HepG2 (cell line): Measurements from ENCODE around the gene VSIG10L2. TPM values are rescaled to one million over a fixed set of nuclear protein-coding genes. Genes with fewer than 3 reads are reported as not detected.
A peak's percentile ranks its signal among the peaks of the same experiment; 100 is the strongest.

ENCODE experiments used
- CBX2 ChIP-seq, 2 experiments: fragments of 200-600 bp in 1 of 2; sonication (generic); formaldehyde crosslinking in 1 of 2; IDR thresholded peaks; 2 replicates each; pipeline versions ENCODE4 v1.7.0 to v1.8.1; 2018 to 2022; ENCODE audit warnings: low read depth in 2 of 2, low read length in 1 of 2, mild to moderate bottlenecking in 1 of 2, missing genetic modification reagents in 1 of 2
- CEBPB ChIP-seq: IDR thresholded peaks from 2 replicates; pipeline ENCODE4 v1.6.1; 2011; ENCODE audit warnings: low read depth, low read length, improper control_type of control experiment, borderline replicate concordance
- CEBPZ ChIP-seq: IDR thresholded peaks from 2 replicates; pipeline ENCODE4 v1.6.1; 2012; ENCODE audit warnings: low read length, improper control_type of control experiment
- ISX ChIP-seq: sonication (generic); formaldehyde crosslinking; conservative IDR thresholded peaks from 2 replicates; pipeline ENCODE4 v1.5.0; 2020; ENCODE audit warnings: missing genetic modification reagents
- KAT2B ChIP-seq: fragments of 150-350 bp; IDR thresholded peaks from 2 replicates; pipeline ENCODE4 v1.6.1; 2014; ENCODE audit warnings: low read depth, low read length, borderline replicate concordance
- MYC ChIP-seq: sonication (generic); formaldehyde crosslinking; IDR thresholded peaks from 2 replicates; pipeline ENCODE4 v1.9.0; 2021; ENCODE audit warnings: missing genetic modification reagents, borderline replicate concordance
- NBN ChIP-seq: fragments of 450-650 bp; conservative IDR thresholded peaks from 2 replicates; pipeline ENCODE4 v1.6.1; 2017
- SAP130 ChIP-seq: IDR thresholded peaks from 2 replicates; pipeline ENCODE4 v1.6.1; 2016; ENCODE audit warnings: low read depth
- SIN3B ChIP-seq: fragments of 150-350 bp; IDR thresholded peaks from 2 replicates; pipeline ENCODE4 v1.6.1; 2014; ENCODE audit warnings: low read length
- SOX5 ChIP-seq: IDR thresholded peaks from 2 replicates; pipeline ENCODE4 v1.6.1; 2016; ENCODE audit warnings: borderline replicate concordance
- STAT5B ChIP-seq: sonication (generic); formaldehyde crosslinking; IDR thresholded peaks from 2 replicates; pipeline ENCODE4 v1.4.0; 2020; ENCODE audit warnings: missing genetic modification reagents
- TSC22D2 ChIP-seq: sonication (generic); formaldehyde crosslinking; IDR thresholded peaks from 2 replicates; pipeline ENCODE4 v1.5.1; 2020; ENCODE audit warnings: missing genetic modification reagents, mild to moderate bottlenecking, borderline replicate concordance
- USF2 ChIP-seq, 2 experiments: sonication (generic) in 1 of 2; formaldehyde crosslinking in 1 of 2; IDR thresholded peaks; 2 replicates each; pipeline versions ENCODE4 v1.5.1 to v1.6.1; 2011 to 2020; ENCODE audit warnings: borderline replicate concordance in 1 of 2, low read depth in 1 of 2, low read length in 1 of 2, mild to moderate bottlenecking in 1 of 2, missing genetic modification reagents in 1 of 2, moderate library complexity in 1 of 2
- ZNF263 ChIP-seq: sonication (generic); formaldehyde crosslinking; IDR thresholded peaks from 2 replicates; pipeline ENCODE4 v1.4.0; 2020; ENCODE audit warnings: missing genetic modification reagents
- ZNF333 ChIP-seq: sonication (generic); formaldehyde crosslinking; IDR thresholded peaks from 2 replicates; pipeline ENCODE4 v1.4.0; 2020; ENCODE audit warnings: mild to moderate bottlenecking, missing genetic modification reagents, borderline replicate concordance
- ZNF512 ChIP-seq: sonication (generic); formaldehyde crosslinking; IDR thresholded peaks from 2 replicates; pipeline ENCODE4 v1.4.0; 2020; ENCODE audit warnings: mild to moderate bottlenecking, missing genetic modification reagents
- ZNF674 ChIP-seq: sonication (generic); formaldehyde crosslinking; IDR thresholded peaks from 2 replicates; pipeline ENCODE4 v1.5.0; 2020; ENCODE audit warnings: low read depth, mild to moderate bottlenecking, missing genetic modification reagents
- ZNF770 ChIP-seq: sonication (generic); formaldehyde crosslinking; IDR thresholded peaks from 2 replicates; pipeline ENCODE4 v1.5.0; 2020; ENCODE audit warnings: mild to moderate bottlenecking, missing genetic modification reagents
- polyA plus RNA-seq, 8 experiments: library from polyadenylated mRNA; depleted of rRNA in 3 of 8; stranded (reverse) in 7 of 8; unstranded in 1 of 8; fragments of >200 nt; fragmentation: Illumina TruSeq in 4 of 8; extraction: Trizol in 4 of 8; gene quantifications; 2 replicates each; pipeline versions ENCODE4 v1.2.1 to v1.2.3, GENCODE V29; 2011 to 2016; ENCODE audit warnings: low read depth in 4 of 8, missing spikeins in 1 of 8, mixed read lengths in 1 of 8; ENCODE audit not compliant: insufficient read depth in 1 of 8
- total RNA-seq, 5 experiments: library from RNA; depleted of rRNA; stranded (reverse); fragments of >200 nt; fragmentation: Illumina TruSeq; extraction: Trizol; gene quantifications; 2 replicates each; pipeline ENCODE4 v1.2.3, GENCODE V29; 2016; ENCODE audit warnings: low read depth in 1 of 5
- TF ChIP-seq, protein P1 (sequence below): sonication (generic); formaldehyde crosslinking; conservative IDR thresholded peaks from 2 replicates; pipeline ENCODE4 v1.8.0; 2022; ENCODE audit warnings: missing genetic modification reagents

VSIG10L2 gene
- total and polyA plus RNA-seq, 2 of the 13 experiments (the other 11 are each of a cell fraction or from before 2014, with no cell fraction given) = 0.21 TPM; not detected in 1

DNA sequence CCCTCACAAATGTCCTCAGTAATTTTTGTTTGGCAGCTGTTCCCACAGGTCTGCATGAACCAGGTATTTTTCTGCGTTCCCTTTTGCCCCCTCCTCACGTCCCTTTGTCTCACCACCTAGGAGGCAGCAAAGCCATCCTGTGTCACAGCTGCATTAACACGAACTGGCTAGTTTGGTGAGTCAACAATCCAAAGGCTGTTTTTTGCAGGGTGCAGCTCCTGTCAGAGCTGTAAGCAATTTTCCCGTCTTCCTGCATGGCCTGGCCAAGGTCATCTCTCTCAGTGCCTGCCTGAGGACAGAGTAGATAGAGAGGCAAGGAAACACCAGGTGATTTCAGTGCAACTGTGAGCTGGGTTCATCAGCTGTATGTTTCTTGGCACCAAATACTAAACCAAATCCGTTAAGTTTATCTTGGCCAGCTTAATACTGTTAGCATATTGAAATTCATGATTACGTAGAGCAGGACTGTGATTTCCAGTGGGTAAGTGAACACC lies 20.6 kb upstream of the VSIG10L2 start (continued):
- no peak for TF ChIP-seq ZNF770 (CRISPR knock-in tag)
- TF ChIP-seq SIN3B = no peak
- 0 out of 2 replicates have a peak, but pooled peaks have one; percentile 20 for TF ChIP-seq MYC
- TF ChIP-seq CEBPZ = no peak
- TF ChIP-seq TSC22D2 (CRISPR knock-in tag) = no peak
- TF ChIP-seq NBN = no peak
- TF ChIP-seq SOX5 = peak; percentile 28; the same call in 1 of the 2 replicates
- no peak for TF ChIP-seq ZNF333
- TF ChIP-seq ZNF263 (CRISPR knock-in tag) = no peak
- no peak for TF ChIP-seq STAT5B (CRISPR knock-in tag)
- no peak for TF ChIP-seq KAT2B
- TF ChIP-seq USF2 (IDR thresholded peaks at IDR 0.05; ENCODE audit: low read depth, low read length) = no peak
- TF ChIP-seq USF2 (CRISPR knock-in tag; IDR thresholded peaks at IDR 0.05; ENCODE audit: borderline replicate concordance) = no peak
- TF ChIP-seq SAP130 (CRISPR knock-in tag) = peak; percentile 85
- TF ChIP-seq ISX (CRISPR knock-in tag) = no peak
- no peak for TF ChIP-seq ZNF512 (CRISPR knock-in tag)
- TF ChIP-seq, protein P1, sequence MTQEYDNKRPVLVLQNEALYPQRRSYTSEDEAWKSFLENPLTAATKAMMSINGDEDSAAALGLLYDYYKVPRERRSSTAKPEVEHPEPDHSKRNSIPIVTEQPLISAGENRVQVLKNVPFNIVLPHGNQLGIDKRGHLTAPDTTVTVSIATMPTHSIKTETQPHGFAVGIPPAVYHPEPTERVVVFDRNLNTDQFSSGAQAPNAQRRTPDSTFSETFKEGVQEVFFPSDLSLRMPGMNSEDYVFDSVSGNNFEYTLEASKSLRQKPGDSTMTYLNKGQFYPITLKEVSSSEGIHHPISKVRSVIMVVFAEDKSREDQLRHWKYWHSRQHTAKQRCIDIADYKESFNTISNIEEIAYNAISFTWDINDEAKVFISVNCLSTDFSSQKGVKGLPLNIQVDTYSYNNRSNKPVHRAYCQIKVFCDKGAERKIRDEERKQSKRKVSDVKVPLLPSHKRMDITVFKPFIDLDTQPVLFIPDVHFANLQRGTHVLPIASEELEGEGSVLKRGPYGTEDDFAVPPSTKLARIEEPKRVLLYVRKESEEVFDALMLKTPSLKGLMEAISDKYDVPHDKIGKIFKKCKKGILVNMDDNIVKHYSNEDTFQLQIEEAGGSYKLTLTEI (CRISPR knock-in tag) = no peak
- no peak for TF ChIP-seq CEBPB
- TF ChIP-seq ZNF674 (CRISPR knock-in tag) = no peak
- no peak for TF ChIP-seq CBX2 (IDR thresholded peaks at IDR 0.05; ENCODE audit: low read depth, low read length)
- no peak for TF ChIP-seq CBX2 (CRISPR knock-in tag; IDR thresholded peaks at IDR 0.05; ENCODE audit: low read depth)
